ENCODE data around the gene KIAA0753.

KIAA0753 gene

DNA sequence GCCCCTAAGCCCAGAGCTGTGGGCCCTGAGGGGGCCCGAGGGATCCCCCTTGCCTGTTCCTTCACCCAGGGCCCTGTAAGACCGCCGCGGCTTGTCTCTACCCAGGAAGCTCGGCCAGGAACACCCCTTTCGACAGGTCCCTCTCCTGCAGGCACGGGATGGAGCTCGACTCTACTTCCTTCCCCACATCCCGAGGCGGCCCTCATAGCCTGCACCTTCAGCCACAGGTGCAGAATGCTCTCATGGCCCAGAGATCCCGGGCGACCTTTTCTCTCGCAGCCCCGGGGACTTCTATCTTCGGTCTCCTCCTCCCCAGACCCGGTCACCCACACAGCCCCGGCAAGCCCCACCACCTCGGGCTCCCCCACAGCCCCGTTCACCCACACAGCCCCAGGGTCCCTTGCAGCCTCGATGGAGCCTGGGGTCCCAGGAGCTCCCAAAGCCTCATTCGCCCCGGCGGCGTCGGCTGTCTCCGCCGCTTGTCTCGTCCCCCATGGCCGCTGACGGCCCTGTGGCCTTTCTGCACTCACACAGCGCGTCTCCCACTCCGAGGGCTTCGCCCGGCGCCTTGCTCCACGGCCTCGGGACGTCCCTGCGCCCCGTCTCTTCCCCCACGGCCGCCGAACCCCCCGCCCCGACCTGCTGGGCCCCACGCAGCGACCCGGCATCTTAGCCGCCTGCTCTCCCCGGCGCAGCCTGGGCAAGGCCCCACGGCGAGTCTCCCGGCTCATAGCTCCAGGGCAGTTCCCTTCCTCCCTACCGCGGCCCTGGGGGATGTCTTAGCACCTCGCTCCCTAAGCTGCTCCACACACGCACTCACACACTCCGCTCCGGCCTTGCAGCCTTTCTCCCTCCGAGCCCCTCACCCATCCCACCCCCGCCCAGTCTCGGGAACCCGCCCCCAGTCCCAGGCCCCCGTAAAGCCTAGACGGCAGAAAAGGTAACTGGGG lies 650 bp downstream of the KIAA0753 start:
- DNase-seq, result no peak

DNA sequence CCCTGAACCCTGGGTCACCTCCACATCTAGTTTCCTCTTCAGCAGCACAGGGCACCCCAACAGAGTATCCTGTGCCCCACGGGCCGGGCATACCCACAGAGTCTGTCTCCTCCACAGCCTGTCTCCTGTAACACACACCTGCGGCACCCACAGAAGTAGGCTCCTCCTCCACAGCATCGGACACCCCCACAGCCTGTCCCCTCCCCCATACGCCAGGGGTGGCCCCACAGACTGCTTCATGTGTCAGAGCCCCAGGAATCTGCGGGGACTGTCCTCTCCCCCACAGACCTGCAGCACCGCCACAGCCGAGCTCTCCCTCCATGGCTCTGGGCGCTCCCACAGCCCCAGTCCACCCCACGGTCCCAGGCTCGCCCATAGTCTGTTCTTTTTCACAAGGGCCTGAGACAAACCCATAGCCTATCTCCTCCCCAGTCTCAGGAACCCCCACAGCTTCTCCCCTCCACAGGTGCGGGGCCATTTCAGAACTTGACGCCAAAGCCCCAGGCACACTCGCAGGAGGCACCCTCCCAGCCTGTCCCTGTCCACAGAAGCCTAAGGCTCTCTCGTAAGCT lies 1.4 kb downstream of the KIAA0753 start:
- DNase-seq, result no peak

DNA sequence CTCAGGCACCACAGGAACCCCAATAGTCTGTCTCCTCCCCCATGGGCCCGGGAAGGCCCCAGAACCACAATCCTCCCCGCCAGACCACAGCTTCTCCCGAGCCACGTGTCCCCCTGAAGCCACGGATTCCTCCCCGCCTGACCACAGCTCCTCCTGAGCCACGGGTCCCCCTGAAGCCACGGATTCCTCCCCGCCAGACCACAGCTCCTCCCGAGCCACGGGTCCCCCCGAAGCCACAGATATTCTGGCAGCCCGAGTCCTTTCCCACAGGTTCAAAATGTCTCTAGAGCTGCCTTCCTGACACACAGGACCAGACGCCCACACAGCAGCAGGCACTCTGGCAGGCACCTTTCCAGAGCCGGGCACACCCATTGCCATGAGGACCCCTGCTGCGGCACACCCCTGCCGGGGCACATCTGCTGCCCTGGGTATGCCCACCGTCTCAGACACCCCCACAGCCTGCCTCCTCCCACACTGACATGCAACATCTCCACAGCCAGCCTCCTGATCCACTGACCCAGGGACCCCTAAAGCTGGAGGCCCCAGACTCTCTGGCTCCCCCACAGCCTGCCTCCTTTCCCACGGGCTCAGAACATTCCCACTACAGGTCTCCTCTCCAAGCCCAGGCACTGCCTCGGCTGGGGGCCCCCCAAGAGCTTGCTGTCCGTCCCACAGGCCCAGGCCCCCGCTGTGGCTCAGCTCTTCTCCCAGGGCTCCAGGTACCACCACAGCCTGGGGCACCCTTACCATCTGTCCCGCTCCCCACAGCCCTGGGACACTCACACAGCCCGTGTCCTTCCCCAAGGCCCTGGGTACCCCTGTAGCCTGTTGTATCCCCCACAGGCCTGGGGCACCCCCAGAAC lies 2.2 kb downstream of the KIAA0753 start:
- DNase-seq, result no peak

DNA sequence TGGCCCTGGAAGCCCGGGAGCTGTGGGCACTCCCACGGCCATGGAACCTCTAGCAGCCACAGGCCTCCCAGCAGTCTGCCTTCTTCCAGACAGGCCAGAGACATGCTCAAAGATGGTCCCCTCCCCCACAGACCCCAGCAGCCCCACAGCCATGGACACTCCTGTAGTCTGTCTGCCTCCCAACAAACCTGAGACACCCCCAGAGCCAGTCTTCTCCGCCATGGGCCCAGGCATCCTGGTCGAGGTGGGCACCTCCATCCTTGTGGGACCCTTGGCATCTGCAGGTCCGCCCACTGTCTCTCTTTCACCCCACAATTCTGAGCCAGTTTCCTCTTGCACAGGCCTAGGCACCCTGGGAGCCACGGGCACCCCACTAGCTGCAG lies 3.1 kb downstream of the KIAA0753 start:
- no peak for DNase-seq

DNA sequence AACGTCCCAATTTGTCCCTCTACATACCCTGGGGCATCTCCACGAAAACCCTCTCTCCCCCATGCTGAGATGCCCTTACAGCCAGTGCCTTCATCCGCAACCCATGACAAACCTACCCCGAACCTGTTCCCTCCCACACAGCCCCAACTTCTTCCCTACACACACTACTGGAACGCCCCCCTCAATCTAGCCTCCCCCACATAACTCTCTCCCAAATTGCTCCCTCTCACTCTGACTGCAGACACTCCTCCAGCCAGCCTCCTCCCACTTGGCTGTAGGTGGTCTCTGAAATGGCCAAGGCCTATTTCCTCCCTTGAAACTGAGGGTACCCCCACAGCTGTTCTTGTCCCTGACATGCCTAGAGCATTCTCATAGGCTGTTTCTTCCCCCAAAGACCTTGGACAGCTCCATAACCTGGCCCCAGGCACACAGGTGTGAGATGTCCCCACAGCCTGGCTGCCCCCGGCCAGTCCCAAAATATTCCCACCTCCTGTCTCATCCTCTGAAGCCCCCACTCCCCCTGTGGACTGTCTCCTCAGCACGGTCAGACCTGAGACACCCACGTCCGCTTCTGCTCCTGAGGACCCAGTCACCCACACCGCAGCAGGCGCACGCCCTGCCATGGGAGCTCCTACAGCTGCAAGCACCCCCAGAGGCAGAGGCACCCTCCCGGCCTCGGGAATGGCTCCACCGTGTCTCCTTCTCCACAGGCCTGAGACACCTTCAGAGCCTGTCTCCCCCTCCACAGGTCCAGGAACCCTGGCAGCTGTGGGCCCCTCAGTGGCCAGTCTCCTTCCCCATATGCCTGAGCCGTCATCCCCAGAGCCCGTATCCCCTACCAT lies 3.7 kb downstream of the KIAA0753 start:
- no peak for DNase-seq

DNA sequence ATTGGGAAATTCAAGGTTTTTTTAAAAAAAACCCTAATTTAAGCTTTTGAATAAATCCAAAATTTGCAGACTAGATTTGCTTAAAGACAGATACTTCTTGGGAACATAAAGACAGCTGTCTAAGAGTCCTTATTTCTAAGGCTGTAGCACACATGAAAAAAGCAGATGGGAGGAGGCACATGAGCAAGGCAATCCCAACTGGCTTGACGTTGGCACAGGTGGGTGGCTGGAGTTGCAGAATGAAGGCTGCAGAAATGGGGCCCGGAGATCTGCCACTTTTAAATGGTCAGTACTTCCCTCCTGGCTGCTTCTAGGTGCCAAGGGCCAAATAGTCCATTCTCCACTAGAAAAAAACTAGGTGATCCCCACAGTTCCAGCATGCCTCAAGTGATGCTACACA lies 4.4 kb downstream of the KIAA0753 start:
- no peak for DNase-seq

DNA sequence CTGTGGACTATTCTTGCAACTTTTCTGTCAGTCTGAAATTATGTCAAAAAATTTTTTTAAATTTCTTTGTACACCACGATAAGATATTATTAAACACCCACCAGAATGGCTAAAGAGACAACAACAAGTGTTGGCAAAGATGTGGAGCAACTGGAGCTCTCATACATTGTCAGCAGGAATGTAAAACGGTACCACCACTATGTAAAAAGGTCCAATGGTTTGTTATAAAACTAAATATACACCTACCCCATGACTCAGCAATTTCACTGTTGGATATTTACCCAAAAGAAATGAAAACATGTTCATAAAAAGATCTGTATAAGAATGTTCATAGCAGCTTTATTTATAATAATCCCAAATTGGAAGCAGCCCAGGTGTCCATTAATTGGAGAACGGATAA lies 7.2 kb downstream of the KIAA0753 start:
- no peak for DNase-seq

DNA sequence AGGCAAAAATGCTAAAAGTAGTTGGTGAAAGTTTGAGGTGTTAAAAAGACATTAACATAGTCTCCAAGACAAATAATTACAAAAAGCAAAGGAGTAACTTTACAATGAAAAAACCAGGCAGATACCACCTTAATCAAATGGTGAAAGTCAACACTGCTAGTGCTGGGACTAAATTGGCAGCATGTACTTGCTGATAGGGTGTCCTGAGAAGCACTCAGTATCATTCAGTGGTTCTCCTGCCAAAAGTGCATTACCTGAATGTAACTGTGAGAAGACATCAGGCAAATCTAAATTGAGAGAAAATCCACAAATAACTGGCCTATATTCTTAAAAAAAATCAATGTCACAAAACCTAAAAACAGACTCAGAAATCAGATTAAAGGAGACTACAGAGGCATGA lies 8.0 kb downstream of the KIAA0753 start:
- no peak for DNase-seq

DNA sequence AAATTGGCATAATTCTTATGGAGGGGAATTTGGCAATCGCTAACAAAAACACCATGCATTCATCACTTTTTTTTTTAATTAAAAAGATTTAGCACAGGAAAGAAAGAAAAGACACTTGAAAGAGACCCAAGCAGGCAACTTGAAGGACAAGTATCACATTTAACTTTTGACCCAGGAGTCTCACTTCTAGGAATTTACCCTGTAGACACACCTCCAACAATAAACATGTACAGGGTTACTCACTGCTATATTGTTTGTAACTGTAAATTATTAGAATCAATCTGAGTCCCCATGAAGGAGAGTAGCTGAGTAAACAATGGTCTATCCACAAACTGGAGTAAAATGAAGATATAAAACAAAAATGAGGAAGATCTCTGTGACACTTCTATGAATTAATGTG lies 10.1 kb downstream of the KIAA0753 start:
- DNase-seq, result no peak

DNA sequence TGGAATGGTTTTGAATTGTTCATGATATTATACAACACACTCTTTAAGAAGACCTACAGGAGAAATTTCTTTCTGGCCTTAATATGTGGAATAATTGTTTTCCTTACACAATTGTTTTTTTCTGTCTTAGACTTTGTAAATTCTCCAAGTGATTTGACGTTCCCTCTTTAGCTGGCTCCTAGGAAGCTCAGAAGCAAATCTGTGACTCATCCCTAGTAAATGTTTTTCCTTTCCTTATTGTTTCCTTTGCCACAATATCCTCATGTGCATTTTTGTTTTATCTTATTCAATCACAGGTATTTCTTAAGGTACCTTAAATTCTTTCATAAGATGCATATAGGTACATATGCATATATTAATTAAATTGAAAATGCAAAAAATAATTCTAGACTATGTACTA lies 13.5 kb downstream of the KIAA0753 start:
- no peak for DNase-seq

DNA sequence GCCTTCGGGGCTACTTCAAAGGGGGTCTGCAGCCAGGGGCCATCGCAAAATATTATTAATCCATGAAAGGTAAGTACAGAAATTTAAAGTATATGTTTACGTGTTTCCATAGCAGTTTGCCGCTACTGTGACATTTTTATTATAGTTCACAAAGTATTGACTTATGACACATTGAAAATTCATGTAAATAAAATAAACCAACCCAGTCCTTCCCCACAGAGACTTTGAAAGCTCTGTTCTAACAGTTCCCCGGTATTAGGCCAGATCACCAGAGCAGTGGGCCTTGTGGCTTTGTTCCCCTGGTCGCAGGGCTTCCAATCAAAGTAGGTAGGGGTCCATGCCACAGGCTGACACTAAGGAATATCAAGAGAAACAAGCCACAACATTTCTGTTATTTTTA lies 13.9 kb downstream of the KIAA0753 start:
- no peak for DNase-seq

DNA sequence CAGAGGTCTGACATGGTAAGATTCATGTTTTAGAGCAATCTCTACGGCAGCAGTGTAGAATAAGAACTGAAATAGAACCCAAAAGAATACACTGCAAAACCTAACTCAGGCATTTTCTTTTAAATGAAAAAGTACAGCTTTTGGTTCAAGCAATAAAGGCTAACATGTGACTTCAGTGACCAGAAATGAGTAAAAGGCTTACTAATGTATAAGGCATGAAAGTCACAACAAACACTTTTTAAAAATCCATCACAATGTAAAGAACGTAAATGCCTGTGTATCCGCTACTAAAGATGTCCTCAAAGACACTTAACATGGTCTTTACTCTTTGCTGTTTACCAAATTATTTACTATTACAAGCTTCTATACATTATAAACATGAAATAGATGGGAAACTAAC lies 16.6 kb downstream of the KIAA0753 start:
- no peak for DNase-seq

DNA sequence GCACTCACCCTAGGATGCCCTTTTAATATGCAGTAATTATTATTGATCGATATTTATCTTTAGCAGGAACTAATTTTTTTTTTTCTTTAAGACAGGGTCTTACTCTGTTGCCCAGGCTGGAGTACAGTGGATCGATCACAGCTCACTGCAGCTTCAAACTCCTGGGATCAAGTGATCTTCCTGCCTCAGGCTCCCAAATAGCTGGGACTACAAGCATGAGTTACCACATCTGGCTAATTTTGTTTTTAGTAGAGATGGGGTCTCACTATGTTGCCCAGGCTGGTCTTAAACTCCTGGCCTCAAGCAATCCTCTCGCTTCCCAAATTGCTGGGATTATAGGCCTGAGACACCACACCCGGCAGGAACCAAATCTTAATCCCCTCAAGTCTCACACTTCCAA lies 29.3 kb downstream of the KIAA0753 start:
- no peak for DNase-seq

DNA sequence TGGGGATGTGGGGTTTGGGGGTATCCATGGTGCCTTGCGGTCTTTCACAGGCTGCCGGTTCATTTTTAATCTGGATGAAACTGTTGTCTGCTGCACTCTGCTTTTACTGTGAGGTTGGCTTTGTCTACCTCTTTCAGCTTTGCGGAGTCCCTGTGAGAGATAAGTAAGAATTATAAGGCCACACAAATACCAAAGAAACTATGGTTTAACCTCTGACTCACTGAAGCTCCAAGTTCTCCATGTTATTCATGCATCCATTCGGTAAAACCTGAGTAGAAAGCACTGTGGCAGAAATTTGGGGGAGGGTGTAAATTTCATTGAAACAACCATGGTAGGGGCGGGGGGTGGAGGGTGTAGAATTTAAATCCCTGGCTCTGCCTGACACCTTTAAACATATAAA lies 30.5 kb downstream of the KIAA0753 start:
- no peak for DNase-seq

DNA sequence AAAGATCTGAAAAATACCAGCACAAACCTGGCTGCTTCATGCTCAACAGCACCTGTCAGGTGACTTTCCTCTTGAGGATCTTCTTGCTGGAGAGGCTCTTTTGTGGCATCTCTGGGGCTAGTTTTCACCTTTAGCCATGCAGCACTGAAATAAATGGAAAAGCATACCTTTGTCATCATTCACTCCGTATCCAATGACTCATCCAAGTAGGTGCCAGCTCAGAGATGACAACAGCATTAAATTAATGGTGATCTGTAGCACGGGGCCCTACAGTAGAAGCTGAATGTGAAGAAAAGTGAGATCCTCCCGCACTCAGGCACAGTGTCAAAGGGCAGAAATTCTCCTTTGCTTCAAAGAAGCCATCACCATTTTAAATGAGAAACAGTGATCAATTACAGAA lies 32.2 kb downstream of the KIAA0753 start:
- no peak for DNase-seq

DNA sequence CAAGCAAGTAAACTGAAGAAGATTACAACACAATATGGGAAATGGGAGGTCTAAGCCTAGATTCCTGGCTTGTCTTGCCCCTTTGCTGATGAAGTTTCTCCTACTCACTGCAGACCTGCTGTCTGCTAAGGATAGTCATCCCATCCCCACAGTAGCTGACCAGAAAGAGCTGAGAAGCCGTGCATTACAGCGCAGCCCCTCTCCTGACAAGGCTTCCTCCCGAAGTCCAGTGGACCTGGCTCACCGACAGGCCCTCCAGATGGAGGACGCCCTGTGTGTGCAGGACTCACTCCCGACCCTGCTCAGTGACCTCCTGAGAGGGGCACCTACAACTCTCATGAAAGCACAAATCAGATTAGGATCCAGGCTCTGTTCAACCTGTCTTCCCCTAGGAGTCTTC lies 35.4 kb downstream of the KIAA0753 start:
- no peak for DNase-seq

DNA sequence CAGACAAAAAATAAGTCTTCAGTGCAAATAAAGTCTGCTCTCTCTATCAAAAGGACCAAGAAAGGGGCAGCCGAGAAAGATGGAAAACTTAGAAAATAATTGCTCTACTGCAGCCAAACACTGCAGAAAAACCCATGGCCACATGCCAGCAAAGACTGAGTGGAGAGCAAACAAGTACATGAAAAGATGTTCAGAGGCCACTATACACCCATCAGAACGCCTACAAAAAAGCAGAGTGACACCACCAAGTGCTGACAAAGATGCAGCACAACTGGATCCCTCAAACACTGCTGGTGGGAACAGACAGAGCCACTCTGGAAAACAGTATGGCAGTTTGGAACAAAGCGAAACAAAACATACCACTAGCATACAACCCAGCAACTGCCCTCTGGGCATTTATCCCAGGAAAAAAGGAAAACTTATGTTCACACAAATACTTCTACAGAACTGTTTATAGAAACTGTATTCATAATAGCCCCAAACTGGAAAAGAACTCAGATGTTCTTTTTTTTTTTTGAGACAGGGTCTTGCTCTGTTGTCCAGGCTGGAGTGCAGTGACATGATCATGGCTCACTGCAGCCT lies 36.7 kb downstream of the KIAA0753 start:
- no peak for DNase-seq

DNA sequence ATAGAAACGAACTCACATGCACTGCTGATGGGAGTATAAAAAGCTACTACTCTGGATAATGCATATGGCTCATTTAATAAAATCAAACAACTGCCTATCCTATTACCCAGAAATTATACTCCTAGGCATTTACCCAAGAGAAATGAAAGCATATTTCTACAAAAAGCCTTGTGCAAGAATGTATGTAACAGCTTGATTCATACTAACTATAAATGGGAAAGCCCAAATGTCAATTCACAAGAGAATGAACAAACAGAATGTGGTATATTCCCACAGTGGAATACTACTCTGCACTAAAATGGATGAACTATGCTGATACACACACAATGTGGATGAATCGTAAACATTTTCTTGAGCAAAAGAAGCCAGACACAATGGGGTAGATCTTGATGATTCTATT lies 38.4 kb downstream of the KIAA0753 start:
- no peak for DNase-seq

DNA sequence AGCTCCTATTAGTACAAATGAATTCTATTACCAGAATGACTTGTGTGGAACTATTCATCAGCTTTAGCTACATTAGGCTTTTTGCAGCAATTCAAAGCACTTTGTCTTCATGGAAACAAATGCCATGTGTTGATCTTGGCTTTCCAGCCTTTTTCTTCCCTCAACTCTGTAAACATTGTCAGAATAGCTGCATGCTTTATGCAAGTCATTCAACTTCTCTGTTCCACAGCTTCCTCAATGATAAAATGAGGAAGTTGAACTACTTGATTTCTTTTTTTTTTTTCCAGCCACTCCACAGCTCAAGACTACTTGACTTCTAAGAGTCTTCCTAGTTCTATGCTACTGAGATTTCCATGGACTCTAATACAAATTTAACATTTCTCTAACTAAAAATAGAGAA lies 41.1 kb downstream of the KIAA0753 start:
- DNase-seq, result no peak

DNA sequence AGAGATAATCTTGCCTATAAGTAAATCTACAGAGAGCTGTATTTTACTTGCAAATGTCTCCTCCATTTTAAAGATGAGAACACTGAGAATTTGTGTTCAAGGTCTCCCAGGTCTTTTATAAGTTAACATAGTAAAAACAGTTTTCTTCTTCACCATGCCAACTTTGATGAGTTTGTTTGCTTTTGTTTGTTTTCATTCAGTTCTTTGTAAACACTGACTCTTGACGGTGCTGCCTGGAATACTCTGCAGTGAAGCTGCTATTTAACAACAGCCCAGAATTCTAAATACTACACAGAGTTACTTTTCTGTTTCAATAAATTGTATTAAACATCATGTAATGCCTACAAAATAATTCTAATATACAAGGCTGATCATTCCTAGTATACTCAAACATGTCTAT lies 42.8 kb downstream of the KIAA0753 start:
- no peak for DNase-seq

DNA sequence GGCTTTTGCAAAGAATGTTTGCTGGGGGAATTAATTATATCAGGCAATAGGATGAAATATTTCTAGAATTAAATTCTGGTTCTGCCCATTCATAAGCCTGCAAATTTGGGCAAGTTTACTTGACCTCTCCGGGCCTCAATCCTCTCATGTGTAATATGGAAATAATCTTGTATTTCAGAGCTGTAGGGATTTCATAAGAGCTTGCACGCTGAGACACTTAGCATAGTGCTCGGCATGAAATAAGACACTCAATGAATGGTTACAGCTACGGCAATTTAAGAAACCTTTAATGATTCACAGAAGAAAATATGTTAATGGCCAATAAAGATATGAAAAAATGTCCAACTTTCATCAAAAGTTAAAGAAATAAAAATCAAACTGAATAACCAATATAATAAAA lies 43.6 kb downstream of the KIAA0753 start:
- no peak for DNase-seq

DNA sequence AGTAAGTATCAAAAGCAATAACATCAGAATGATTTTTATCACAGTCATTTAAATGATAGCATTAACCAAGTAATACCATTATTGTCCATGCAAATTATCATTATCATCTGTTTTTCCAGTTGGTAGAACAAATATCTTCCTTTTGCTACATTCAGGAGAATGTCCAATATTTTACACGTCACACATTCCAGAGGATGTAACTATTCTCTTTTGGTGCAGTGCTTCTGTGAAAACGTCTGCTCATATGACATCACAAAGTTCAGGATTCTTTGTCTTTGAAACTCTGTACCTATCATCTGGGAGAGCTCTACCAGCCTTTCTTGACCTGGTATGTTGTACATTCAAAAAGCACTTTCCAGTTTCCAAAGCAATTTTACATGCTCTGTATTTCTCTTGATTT lies 44.0 kb downstream of the KIAA0753 start:
- no peak for DNase-seq

Data from DMS 273 treated with DMSO at 0.1 percent for 48 hours (cell line).